HK-2 (cell line): ENCODE measurements around the gene SLC49A3.
"Not testable (repeated sequence)": the region's sequence is repeated elsewhere in the genome, so short reads cannot be mapped to it uniquely, and the experiment has no call there.

ENCODE experiments used
- DNase-seq: peaks from one replicate; pipeline ENCODE4 v3.0.0-alpha.2; 2018; ENCODE audit not compliant: unreplicated experiment

The SLC49A3 gene

DNA sequence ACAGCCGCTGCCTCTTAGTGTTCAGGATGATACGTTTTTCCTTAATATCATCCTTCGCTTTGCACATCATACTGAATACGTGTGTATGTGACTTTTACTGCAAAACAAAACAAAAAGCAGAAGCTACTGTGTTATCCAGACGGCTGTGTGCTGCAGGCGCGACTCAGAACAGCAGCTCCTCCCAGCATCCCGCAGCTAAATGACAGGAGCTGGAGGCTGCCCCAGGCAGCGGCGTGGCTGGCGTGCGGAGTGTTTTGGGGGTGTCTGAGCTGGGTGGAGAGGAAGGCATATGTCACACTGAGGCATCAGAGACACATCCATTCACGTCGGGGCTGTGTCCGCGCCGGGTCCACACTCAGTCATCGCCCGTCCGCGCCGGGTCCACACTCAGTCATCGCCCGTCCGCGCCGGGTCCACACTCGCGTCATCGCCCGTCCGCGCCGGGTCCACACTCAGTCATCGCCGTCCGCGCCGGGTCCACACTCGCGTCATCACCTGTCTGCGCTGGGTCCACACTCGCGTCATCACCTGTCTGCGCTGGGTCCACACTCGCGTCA is 33.3 kb upstream of the SLC49A3 start:
- DNase-seq, result no peak

DNA sequence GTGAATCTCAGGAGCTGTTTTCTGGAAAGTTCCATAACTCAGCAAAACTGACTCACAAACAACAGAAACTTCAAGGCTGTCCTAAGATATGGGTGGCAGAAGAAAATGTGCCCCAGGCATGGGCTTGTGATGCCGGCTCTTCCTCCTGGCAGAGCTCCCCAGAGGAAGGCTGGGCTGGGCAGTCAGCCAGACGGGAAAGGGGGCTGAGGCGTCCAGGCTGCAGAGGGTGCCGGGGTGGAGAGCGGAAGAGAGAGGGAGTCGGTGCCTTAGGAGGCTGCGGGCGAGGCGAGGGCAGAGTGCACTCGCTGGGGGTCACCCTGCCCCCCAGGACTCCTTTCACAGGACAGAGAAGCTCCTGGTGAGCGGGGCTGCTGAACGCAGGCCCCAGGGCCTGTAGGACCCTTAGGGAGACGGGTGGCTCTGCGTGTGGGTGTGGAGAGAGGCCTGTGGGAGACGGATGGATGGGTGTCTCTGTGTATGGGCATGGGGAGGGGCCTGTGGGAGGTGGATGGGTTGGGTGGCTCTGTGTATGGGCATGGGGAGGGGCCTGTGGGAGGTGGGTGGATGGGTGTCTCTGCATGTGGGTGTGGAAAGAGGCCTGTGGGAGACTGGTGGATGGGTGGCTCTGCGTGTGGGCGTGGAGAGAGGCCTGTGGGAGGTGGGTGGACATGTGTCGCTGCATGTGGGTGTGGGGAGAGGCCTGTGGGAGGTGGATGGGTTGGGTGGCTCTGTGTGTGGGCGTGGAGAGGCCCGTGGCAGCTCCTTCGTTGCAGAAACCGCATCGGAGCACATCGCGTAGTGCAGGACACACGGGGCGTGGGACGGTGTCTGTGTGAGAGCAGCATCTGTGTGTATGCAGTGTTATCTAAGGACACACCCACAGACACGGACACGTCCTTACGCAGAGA is 32.6 kb upstream of the SLC49A3 start:
- DNase-seq, result no peak

DNA sequence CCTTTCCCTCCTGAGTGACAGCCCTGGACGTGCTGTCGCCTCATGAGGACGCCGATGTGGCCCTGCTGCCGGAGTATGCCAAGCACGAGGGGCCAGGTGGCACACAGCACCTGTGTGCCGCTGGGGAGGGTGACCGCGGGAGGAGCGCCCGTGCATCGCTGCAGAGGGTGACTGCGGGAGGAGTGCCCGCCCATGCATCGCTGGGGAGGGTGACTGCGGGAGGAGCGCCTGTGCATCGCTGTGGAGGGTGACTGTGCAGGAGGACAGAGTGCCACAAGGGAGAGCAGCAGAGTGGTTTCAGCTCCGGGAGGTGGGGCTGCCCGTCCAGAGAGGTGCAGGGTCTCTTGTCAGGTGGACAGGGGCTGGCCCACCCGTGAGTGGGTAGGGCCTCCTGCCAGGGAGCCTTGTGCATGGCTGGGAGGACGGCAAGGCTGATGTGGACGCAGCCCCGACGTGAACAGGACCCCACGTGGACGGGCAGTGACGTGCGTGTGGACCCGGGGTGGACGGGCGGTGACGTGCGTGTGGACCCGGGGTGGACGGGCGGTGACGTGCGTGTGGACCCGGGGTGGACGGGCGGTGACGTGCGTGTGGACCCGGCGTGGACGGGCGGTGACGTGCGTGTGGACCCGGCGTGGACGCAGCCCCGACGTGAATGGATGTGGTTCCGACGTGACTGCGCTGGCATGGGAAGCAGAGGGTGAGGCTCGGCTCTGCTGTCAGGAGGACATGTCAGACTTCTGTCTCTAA is 31.3 kb upstream of the SLC49A3 start:
- no peak for DNase-seq

DNA sequence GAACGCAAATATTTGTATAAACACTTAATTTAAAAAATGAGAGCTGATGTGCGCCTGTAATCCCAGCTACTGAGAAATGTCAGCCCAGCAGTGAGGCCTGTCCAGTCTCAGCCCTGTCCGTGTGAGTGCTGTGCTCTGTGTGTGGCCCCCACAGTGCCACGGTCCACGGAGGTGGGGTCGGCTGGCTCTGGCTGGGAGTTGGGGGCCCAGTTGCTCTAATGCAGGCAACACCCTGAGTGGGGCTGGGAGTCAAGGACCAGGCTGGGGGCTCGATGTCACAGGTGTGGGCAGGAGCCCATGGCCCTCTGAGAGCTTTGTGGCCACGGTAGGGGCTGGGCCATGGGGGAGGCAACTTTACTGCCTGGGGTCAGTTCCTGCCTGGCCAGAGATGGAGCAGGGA is 29.5 kb upstream of the SLC49A3 start:
- DNase-seq, result no peak

DNA sequence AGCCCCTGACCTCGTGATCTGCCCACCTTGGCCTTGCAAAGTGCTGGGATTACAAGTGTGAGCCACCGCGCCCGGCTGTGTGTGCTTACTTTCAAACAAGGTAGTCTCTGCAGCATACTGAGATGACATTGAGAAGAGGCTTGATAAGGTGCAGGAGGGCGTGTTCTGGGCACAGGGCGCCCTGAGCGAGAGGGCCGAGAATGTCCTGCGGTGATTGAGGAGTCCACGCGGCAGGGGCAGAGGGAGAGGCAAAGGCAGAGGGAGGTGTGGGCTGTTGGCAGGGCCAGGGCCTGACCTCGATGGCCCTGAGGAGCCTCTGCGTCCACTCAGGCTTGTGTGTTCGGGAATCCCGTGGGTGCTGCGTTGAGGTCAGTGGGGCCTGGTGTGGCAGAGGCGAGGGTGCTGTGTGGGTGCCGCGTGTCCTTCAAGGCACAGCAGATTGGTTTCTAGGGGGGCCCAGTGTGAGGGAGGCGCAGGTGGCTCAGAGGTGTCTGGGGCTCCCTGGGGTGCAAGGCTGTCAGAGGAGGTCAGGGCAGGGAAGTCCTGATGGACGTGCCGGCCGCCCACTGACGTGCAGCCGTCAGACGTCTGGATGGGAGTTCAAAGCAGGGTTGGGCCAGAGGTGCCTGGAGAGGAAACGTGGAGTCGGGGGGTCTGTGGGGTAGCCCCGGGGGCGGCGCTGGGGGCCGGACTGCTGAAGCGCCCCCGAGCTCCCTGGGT is 28.8 kb upstream of the SLC49A3 start:
- no peak for DNase-seq

DNA sequence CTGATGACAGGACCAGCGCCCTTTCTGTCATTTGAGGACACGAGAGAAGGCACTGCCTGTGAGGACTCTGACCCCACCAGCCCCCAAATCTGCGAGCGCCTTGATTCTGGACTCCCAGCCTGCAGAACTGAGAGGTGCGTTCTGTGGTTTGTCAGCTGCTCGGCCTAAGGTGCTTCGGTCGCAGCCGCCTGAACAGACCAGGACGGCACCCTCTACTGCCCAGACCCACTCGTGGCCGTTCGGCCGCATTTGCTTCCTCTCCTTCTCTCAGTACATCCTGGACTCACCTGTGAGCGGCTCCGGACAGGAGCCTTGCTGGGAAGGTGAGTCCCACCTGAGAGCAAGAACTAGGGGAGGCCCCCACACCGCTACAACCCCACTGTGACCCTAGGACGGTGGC is 25.1 kb upstream of the SLC49A3 start:
- DNase-seq, result no peak

DNA sequence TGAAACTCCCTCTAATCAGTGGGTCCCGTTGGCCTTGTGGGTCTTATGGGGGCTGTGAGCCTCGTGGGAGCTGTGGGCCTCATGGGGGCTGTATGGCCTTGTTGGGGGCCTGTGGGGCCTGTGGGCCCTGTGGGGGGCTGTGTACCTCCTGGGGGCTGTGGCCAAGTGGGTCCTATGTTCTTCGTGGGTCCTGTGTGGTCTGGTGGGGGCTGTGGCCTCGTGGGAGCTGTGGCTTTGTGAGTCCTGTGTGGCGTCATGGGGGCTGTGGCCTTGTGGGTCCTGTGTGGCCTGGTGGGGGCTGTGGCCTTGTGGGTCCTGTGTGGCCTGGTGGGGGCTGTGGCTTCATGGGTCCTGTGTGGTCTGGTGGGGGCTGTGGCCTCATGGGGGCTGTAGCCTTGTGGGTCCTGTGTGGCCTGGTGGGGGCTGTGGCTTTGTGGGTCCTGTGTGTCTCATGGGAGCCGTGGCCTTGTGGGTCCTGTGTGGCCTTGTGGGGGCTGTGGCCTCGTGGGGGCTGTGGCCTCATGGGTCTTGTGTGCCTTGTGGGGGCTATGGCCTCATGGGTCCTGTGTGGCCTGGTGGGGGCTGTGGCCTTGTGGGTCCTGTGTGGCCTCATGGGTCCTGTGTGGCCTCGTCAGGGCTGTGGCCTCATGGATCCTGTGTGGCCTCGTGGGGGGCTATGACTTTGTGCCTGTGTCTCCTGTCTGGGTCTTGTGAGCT is 24.1 kb upstream of the SLC49A3 start:
- no peak for DNase-seq

DNA sequence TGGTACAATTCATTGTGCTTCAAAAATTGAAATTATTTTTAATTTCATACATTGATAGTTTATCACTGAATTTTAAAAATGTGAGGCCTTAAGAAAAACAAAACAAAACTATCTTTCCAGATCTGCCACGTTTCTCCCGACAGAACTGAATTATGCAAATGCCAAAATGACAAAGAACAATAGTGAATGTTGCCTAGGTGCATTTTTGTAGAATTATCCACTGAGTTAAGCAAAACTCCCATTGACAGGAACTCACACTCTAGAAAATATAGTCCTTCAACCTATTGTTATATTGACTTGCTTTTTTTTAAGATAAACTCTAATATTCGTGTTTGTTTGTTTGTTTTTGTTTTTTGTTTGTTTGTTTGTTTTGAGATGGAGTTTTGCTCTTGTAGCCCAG is 23.1 kb upstream of the SLC49A3 start:
- no peak for DNase-seq

DNA sequence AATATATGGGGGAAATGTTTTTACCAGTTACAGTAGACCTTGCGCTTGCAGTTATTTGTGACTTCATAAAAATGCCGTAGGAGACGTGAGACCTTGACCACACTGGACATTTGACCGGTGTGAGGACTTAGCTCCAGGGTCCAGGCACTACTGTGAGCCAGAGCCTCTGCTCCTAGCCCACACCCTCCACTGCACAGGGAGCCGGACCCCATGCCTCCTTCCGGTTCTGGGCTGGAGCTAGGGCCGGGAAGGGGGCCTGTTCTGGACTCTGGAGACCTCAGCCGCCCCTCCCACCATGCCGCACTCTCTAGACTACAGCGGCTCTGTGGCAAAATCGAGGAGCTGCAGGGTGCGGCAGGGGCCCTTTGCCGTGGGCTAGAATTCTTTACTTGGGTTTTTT is 22.0 kb upstream of the SLC49A3 start:
- no peak for DNase-seq

DNA sequence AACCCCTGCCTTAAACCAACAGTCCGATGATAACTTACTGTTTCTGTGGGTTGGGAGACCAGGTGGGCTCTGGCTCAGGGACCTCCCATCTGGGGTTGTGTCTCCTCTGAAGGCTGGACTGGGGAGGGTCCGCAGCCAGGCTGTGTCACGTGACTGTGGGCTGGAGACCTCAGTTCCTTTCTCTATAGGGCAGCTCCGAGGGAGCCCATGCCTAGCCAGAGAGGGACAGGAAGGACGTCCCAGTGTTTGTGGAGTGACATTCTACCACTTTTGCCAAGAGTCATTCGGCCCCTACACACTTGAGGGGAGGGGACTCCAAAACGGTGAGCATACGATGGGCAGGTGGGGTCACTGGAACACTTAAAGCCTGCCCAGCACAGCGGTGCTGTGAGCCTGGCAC is 21.2 kb upstream of the SLC49A3 start:
- no peak for DNase-seq

DNA sequence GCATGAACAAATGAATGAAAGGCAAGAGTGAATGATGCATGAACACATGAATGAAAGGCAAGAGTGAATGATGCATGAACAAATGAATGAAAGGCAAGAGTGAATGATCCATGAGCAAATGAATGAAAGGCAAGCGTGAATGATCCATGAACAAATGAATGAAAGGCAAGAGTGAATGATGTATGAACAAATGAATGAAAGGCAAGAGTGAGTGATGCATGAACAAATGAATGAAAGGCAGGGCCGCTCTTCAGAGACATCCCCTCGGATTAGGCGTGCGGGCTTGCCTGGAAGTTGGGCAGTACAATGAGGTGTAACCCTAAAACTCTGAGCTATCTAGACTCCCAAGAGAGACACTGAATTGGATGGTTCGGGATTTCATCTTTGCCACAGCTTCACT is 20.4 kb upstream of the SLC49A3 start:
- no peak for DNase-seq

DNA sequence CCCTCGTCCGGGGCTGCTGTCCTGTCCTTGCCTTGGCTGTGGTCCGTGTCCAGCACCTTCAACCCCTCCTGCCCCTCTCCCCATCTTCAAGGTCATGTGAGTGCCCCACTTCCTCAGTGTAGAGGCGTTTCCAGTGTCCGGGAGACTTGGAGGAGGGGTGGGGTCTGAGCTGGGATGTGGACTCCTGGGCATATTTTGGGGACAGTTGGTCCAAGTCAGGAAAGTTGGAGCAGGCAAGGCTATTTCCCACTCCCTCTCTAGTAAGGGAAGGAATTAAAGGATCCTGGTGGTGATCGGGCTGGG is 19.6 kb upstream of the SLC49A3 start:
- DNase-seq, result no peak

DNA sequence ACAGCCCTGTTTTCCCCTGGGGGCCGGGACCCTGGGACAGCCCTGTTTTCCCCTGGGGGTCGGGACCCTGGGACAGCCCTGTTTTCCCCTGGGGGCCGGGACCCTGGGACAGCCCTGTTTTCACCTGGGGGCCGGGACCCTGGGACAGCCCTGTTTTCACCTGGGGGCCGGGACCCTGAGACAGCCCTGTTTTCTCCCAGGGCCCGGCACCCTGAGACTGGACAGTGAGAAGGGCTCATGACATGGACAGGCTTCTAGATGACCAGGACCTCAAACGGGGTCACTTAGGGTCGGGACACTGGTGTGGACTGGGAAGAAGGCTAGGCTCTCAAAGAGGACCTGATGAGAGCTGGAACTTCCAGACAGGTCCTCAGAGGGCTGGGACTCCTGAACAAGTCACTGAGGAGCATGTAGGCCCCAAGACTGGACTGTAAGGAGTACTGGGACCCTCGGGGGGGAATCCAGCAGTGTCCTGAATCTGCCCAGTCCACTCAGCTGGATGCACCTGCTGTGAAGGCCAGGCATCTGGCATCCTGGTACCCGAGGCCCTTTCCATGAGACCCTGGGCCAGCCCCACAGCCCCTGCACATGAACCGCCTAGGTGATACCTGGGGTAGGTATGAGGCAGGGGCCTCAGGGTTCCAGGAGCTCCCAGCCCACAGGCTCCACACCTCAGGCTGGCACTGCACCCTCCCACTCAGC is 19.1 kb upstream of the SLC49A3 start:
- no peak for DNase-seq

DNA sequence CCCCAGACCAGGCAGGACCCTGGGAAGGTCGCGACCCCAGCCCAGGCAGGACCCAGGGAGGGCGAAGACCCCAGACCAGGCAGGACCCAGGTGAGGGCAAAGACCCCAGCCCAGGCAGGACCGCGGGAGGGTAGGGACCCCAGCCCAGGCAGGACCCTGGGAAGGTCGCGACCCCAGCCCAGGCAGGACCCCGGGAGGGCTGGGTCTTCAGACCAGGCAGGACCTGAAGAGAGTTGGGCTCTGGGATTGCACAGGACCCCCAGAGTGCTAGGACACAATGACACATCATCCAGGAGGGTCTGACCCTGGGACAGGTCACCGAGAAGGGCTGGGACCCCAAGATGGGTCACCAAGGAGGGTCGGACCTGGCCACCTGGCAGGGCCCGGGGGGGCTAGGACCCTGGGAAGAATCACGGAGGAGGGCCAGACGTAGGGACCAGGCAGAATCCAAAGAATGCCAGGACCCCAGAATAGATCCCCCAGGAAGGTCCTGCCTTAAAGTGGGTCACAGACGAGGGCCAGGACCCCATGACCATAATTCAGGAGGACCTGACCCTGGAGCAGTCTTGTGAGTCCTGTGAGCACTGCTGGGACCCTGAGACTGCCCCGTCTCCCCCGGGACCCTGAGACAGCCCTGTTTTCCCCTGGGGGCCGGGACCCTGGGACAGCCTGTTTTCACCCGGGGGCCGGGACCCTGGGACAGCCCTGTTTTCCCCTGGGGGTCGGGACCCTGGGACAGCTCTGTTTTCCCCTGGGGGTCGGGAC is 18.1 kb upstream of the SLC49A3 start:
- DNase-seq, result no peak

DNA sequence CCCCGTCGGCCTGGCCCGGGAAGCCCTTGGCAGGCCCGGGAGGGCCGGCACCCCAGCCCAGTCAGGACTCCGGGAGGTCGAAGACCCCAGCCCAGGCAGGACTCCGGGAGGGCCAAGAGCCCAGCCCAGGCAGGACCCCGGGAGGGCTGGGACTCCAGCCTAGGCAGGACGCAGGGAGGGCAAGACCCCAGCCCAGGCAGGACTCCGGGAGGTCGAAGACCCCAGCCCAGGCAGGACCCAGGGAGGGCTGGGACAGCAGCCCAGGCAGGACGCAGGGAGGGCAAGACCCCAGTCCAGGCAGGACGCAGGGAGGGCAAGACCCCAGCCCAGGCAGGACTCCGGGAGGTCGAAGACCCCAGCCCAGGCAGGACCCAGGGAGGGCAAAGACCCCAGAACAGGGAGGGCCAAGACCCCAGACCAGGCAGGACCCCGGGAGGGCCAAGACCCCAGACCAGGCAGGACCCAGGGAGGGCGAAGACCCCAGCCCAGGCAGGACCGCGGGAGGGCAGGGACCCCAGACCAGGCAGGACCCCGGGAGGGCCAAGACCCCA is 17.2 kb upstream of the SLC49A3 start:
- not testable (repeated sequence) for DNase-seq

DNA sequence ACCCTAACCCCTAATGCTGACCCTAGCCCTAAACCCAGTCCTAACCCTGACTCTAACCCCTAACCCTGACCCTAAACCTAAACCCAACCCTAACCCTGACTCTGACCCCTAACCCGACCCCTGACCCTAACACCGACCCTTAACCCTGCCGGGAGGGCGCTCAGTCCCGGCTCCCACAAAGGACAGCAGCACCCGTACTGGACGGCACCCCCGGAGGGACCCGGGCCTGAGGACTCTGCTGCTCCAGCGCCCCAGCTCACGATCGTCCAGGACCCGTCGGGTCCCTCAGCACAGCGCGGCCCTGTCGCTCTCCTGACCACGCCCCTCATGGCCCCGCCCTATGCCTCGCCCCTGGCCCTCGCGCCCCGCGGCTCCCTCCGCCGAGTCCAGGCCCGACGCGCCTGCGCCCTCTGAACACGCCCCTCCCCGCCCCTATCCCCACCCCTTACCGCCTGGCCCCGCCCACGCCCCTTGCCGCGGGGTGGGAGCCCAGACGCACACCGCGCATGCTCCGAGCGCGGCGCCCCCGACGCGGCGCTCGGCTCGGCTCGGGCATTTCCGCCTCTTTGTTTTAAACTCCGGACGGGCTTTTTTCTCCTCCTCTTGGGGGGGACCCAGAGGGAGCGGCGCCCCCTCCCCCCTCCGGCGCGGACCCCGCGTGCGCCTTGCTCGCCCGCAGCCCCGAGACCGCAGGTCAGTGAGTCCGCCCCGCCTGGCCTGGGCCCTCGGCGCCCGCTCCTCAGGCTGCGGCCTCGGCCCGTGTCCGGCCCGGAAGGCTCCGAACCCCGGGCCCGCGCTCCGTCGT is 16.5 kb upstream of the SLC49A3 start, which contains the start of gene PCGF3:
PCGF3 (plus strand) TSS at position 555 of the 805 bp plus-strand sequence. CDS start 27,849 bp downstream, outside the sequence.
- peak; percentile 99 for DNase-seq

DNA sequence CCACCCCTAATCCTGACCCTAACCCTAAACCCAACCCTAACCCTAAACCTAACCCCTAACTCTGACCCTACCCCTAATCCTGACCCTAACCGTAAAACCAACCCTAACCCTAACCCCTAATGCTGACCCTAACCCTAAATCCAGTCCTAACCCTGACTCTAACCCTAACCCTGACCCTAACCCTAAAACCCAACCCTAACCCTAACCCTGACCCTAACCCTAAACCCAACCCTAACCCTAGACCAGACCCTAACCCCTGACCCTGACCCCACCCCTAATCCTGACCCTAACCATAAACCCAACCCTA is 16.0 kb upstream of the SLC49A3 start:
- no peak for DNase-seq

DNA sequence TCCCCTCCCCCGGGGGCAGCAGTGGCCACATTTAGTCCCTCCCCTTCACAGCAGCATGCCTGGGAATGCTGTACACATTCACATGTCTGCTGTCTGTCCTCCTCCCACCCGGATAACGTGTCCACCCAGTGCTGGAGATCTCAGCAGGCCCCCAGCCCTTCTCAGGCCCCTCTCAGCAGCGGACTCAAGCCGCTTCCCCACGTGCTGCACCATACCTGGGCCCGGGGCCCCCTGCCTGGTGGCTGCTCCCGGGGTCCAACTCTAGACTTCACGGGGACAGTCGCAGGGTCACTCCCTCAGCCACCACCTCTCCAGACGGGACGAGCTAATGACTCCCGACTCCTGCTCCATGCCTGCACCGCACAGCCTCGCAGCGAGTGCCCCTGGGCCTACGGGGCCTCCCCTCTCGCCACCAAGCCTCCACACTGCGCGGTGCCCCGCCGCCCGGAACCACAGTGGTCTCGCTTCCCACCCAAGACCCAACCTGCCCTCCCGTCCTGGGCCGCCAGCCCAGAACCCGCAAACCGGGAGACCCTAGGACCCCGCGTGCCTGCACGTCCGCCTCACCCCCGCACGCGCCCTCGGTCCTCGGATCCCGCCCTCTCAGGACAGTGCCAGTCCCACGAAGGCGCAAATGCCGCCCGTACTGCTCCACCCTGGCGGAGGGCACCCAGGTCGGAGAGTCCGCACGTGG is 15.4 kb upstream of the SLC49A3 start:
- no peak for DNase-seq
